Measurements from ENCODE around the gene DEXI.

DNA sequence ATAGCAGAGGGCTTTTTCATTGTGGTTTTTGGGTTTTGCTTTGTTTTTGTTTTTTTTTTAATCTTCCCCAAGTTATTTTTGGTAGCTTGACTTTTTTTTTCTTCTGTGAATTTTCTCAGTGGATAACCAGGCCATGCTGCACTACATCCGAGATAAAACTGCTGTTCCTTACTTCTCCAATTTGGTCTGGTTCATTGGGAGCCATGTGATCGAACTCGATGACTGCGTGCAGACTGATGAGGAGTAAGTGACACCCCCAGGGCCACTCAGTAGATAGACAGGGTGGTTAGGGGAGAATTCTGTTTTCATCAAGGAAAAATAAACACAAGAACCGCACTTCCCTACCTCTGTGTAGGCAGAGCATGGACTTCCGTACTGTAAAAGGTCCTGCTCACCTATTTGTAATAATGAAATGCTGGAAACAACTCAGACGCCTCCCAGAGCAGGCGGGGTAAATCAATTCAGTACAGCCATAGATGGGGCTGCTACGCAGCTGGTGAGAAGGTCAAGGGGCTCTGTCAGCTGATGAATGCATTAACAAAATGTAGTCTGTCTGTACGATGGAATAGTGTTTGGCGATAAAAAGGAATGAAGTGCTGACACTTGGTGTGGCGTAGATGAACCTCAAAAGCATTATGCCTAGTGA lies 30.7 kb upstream of the DEXI start:
- TF ChIP-seq EZH2 (IDR thresholded peaks at IDR 0.05; ENCODE audit: insufficient read depth, poor library complexity, severe bottlenecking): no peak
- TF ChIP-seq EZH2phosphoT487 (IDR thresholded peaks at IDR 0.05; ENCODE audit: insufficient read depth, low read depth): no peak

Data from GM23248 (cell line).